Epithelial cell of proximal tubule (primary cell): Measurements from ENCODE around the gene KCNT2. TPM values are rescaled to one million over a fixed set of nuclear protein-coding genes. Genes with fewer than 3 reads are reported as not detected.
"Not testable (repeated sequence)": the region's sequence is repeated elsewhere in the genome, so short reads cannot be mapped to it uniquely, and the experiment has no call there.

ENCODE experiments used
- DNase-seq: peaks from one replicate; pipeline ENCODE4 v3.0.0-alpha.2; 2011; ENCODE audit warnings: low read depth
- H3K4me3 ChIP-seq: 2 replicates; pipeline ENCODE4 v1.5.1; 2011; ENCODE audit warnings: low read depth, mild to moderate bottlenecking, low read length
- CTCF ChIP-seq: conservative IDR thresholded peaks from 2 replicates; pipeline ENCODE4 v1.5.1; 2012; ENCODE audit warnings: low read depth, mild to moderate bottlenecking, low read length
- total RNA-seq: library from RNA; depleted of rRNA; stranded (reverse); fragments of >200 nt; gene quantifications from 2 replicates; pipeline ENCODE4 v1.2.3, GENCODE V29; 2015

Gene KCNT2
- total RNA-seq, 1 donor from 2014 or later: 1.7 TPM

- DNase-seq: no peak
- no peak overlapping the region for H3K4me3 ChIP-seq
- no peak for TF ChIP-seq CTCF
Measured at GRCh38 chr1:196302420-196302819, 305.8 kb downstream of the KCNT2 start.

- H3K4me3 ChIP-seq: no peak overlapping the region
- DNase-seq: no peak
- no peak for TF ChIP-seq CTCF
Measured at GRCh38 chr1:196295766-196296165, 312.5 kb downstream of the KCNT2 start.

DNA sequence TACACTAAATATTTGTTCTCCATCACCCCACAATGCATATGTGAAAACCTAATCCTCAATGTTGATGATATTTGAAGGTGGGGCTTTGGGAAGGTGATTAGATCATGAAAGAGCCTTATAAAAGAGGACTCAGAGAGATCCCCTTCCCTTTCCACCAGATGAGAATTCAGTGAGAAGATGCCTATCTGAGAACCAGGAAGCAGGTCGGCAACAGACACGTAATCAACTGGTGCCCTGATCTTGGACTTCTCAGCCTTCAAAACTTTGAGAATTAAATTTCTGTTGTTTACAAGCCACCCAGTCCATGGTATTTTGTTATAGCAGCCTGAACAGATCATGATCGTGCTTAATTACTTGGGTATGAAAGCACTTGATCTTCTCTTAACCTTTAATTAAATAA is 329.4 kb downstream of the KCNT2 start:
- no peak for TF ChIP-seq CTCF
- no peak for DNase-seq
- no peak overlapping the region for H3K4me3 ChIP-seq

- no peak overlapping the region for H3K4me3 ChIP-seq
- no peak for DNase-seq
- no peak for TF ChIP-seq CTCF
Measured at GRCh38 chr1:196277860-196278259, 330.4 kb downstream of the KCNT2 start.

GRCh38 chr1:196271212-196271947 is 336.9 kb downstream of the KCNT2 start:
- no peak for TF ChIP-seq CTCF
- no peak overlapping the region for H3K4me3 ChIP-seq
- no peak for DNase-seq

DNA sequence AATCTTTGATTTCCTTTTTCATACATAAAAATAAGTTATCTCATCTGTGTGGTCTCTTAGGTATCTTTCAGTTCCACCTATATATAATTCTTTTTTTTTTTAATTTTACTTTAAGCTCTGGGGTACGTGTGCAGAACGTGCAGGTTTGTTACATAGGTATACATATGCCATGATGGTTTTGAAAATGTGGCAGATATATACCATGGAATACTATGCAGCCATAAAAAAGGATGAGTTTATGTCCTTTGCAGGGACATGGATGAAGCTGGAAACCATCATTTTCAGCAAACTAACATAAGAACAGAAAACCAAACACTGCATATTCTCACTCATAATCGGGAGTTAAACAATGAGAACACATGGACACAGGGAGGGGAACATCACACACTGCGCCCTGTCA is 345.2 kb downstream of the KCNT2 start:
- H3K4me3 ChIP-seq, DNase-seq: not testable (repeated sequence)

DNA sequence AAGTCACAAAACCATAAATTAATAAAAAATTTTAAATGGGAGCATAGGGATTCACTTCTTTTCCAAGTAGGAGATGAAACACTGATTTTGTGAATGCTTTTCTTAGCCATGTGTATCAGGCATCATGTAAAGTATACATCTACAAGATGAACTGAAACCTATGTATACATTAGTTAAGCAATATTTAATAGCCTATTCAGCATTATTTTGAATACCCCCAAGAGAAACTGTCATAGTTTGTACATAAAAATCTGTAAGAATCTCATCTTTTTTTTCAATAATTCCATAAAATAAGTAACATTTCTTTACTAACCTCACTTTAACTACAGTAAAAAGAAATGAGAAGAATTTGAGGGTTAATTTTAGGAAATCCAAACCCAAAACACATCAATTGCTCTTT is 348.0 kb downstream of the KCNT2 start:
- no peak overlapping the region for H3K4me3 ChIP-seq
- no peak for TF ChIP-seq CTCF
- DNase-seq: no peak

DNA sequence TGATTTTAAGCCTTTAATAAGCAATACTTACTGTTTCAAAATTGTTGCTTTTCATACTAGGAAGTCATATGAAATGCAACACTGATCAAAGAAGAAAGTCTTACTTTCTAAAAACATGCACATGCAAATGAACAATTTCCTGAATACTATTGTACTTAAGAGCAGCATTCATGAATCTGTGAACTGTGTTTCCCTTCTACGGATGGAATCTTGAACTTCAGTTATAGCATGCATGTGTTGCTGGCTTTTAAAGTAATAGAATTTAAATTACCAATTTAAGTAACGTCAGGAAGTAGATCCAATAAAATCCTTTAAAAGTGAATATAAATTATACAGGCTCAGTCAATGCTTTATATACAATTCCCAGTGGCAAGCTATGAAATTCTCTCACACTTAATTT is 348.9 kb downstream of the KCNT2 start:
- no peak for TF ChIP-seq CTCF
- no peak for DNase-seq

More for the DNA sequence above, 348.9 kb downstream of the KCNT2 start:
- H3K4me3 ChIP-seq: no peak overlapping the region
